Right ventricle myocardium superior (tissue), 1 donor: ENCODE data around the gene LRP10. TPM values are rescaled to one million over a fixed set of nuclear protein-coding genes. Genes with fewer than 3 reads are reported as not detected.

Experiments used
- ATAC-seq: fragments of 200-7000 bp; cut with Tn5 transposase; one replicate; pipeline ENCODE4 v1.9.1; 2020; ENCODE audit warnings: mild to moderate bottlenecking; ENCODE audit not compliant: poor library complexity
- DNase-seq: peaks from one replicate; pipeline ENCODE4 v3.0.0-alpha.2; 2020
- intact Hi-C: fragments of 100-400 bp; cut with DNase I; formaldehyde crosslinking; loops from one replicate; pipeline ENCODE4 v1.11.2; 2022
- total RNA-seq: library from RNA; stranded (reverse); fragmentation: NEBNext Ultra II Directional; extraction: Animal tissue kit (Norgen Biotek cat#: 25700); gene quantifications from one replicate; pipeline ENCODE4 v1.2.1, GENCODE V29; 2021
- donor health status: DM: no; HTN: yes; CAD: no; lungs with severe emphysema.

Gene LRP10
- total RNA-seq, 1 donor from 2014 or later = 50.8 TPM

DNA sequence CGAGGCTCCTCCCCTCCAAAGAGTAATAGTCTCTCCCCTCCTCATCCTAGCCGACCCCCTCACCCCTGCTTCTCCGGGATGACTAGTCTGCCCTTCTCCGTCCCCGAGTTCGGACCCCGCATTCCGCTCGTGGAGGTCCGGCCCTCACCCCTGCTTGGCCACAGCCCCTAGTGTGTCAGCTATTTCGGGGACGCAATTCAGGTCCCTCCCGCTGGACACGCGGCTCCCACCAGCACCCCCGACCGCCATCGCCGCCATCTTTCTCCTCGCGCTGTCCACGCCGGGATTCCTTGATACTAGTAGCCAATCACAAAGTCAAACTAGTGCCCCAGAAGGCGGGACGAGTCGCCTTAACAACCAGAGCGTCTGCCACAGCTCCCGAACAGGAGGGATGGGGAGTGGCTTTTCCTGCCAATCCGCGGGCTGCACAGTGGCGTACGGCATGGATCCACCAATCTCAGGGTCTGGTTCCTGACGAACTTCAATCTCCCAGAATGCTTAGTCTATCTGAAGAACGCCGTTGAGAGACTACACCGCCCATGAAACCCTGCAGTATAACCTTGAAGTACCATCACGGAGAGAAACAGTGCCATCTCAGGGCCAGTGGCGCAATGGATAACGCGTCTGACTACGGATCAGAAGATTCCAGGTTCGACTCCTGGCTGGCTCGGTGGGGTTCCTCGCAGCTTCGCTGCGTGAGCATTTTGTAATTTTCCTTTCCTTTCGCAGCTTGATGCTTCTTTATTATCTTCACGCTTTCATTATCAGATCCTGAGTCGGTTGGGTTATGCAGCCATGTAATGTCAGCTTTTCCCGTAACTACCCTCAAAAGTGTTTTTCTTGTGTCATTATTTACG is 57.8 kb downstream of the LRP10 start, which contains the start of gene PRMT5:
TSS of gene PRMT5 (minus strand) at position 273 of the 857 bp plus-strand sequence. CDS start at position 258, 15 bp downstream.
- ATAC-seq (peak; percentile 96), DNase-seq (peak; percentile 99)
- intact Hi-C loops = no loop called here

GRCh38 chr14:22929961-22930364 is 58.4 kb downstream of the LRP10 start:
- intact Hi-C loops = no loop called here
- DNase-seq (no peak), ATAC-seq (peak; percentile 9)

Other genes with a start within 250 kb of the LRP10 start
- not detected for gene OR6J1, start 227.4 kb upstream of the LRP10 start, total RNA-seq
- 164 TPM for gene OXA1L, start 105.1 kb upstream of the LRP10 start, total RNA-seq
- 4.6 TPM for gene SLC7A7, start 56.3 kb upstream of the LRP10 start, total RNA-seq
- 110 TPM for gene MRPL52, start 41.9 kb upstream of the LRP10 start, total RNA-seq
- gene MMP14, start 35.2 kb upstream of the LRP10 start, total RNA-seq = 22.5 TPM
- gene REM2, start 11.5 kb downstream of the LRP10 start, total RNA-seq = not detected
- gene RBM23, start 47.4 kb downstream of the LRP10 start, total RNA-seq = 37.8 TPM
- 50.2 TPM for gene PRMT5, start 57.6 kb downstream of the LRP10 start, total RNA-seq
- gene HAUS4, start 85.3 kb downstream of the LRP10 start, total RNA-seq = 16.4 TPM
- 10.9 TPM for gene AJUBA, start 110.8 kb downstream of the LRP10 start, total RNA-seq
- 5.5 TPM for gene C14orf93, start 138.4 kb downstream of the LRP10 start, total RNA-seq
- 129 TPM for gene PSMB5, start 163.2 kb downstream of the LRP10 start, total RNA-seq
- not detected for gene PSMB11, start 170.5 kb downstream of the LRP10 start, total RNA-seq
- 1.6 TPM for gene CDH24, start 185.8 kb downstream of the LRP10 start, total RNA-seq
- gene ACIN1, start 223.4 kb downstream of the LRP10 start, total RNA-seq = 65.8 TPM
- gene C14orf119, start 223.8 kb downstream of the LRP10 start, total RNA-seq = 20.6 TPM
- not detected for gene CIROP, start 233.2 kb downstream of the LRP10 start, total RNA-seq
- gene CEBPE, start 247.5 kb downstream of the LRP10 start, total RNA-seq = not detected